Measurements from ENCODE around the gene FUCA2. TPM values are rescaled to one million over a fixed set of nuclear protein-coding genes. Genes with fewer than 3 reads are reported as not detected.

FUCA2 gene
- total RNA-seq, 4 donors from 2014 or later: 19.4 to 28.4 (median 23.9) TPM

GRCh38 chr6:143528164-143528811 lies 16.8 kb upstream of the FUCA2 start:
- no peak for TF ChIP-seq POLR2A (IDR thresholded peaks at IDR 0.05)
- TF ChIP-seq POLR2AphosphoS5 (IDR thresholded peaks at IDR 0.05): no peak
- TF ChIP-seq EP300 (IDR thresholded peaks at IDR 0.05): no peak
- TF ChIP-seq, protein P1, sequence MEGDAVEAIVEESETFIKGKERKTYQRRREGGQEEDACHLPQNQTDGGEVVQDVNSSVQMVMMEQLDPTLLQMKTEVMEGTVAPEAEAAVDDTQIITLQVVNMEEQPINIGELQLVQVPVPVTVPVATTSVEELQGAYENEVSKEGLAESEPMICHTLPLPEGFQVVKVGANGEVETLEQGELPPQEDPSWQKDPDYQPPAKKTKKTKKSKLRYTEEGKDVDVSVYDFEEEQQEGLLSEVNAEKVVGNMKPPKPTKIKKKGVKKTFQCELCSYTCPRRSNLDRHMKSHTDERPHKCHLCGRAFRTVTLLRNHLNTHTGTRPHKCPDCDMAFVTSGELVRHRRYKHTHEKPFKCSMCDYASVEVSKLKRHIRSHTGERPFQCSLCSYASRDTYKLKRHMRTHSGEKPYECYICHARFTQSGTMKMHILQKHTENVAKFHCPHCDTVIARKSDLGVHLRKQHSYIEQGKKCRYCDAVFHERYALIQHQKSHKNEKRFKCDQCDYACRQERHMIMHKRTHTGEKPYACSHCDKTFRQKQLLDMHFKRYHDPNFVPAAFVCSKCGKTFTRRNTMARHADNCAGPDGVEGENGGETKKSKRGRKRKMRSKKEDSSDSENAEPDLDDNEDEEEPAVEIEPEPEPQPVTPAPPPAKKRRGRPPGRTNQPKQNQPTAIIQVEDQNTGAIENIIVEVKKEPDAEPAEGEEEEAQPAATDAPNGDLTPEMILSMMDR (IDR thresholded peaks at IDR 0.05): no peak
- WGBS, 2 donors (ENCODE audit: low coverage in 1 of 2): 66 to 71% methylated on average over 5 to 7 of the region's 7 CpGs
- no peak overlapping the region for H3K27ac ChIP-seq
- H3K4me3 ChIP-seq: no peak overlapping the region
- ATAC-seq: no peak
- H3K4me1 ChIP-seq: no peaks in the 10 kb centered on the region
- no peaks in the 10 kb centered on the region for H3K27me3 ChIP-seq
- no peaks in the 10 kb centered on the region for H3K36me3 ChIP-seq
- H3K9me3 ChIP-seq: no peaks in the 10 kb centered on the region

DNA sequence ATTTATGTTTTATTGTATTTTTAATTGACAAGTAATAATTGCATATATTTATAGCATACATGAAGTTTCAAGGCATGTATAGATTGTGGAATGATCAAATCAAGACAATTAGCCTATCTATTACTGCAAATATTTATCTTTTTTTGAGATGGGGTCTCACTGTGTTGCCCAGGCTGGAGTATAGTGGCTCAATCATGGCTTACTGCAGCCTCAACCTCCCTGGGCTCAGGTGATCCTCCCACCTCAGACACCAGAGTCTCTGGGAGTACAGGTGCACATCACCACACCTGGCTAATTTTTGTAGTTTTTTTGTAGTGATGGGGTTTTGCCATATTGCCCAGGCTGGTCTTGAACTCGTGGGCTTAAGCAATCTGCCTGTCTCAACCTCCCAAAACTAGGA lies 16.2 kb upstream of the FUCA2 start:
- Histone ChIP-seq H3K4me3 (no peak overlapping the region), H3K27ac (no peak overlapping the region), H3K27me3 (no peaks in the 10 kb centered on the region), H3K4me1 (no peaks in the 10 kb centered on the region), H3K9me3 (no peaks in the 10 kb centered on the region), H3K36me3 (no peaks in the 10 kb centered on the region)
- no peak for TF ChIP-seq POLR2AphosphoS5 (IDR thresholded peaks at IDR 0.05)
- ATAC-seq: no peak
- 100% methylated on average over 1 of the region's 1 CpG; no CpG with 5 or more reads in 1 of the 2 donors for WGBS, 2 donors (ENCODE audit: low coverage in 1 of 2)

- H3K9me3 ChIP-seq: no peaks in the 10 kb centered on the region
- H3K36me3 ChIP-seq: no peaks in the 10 kb centered on the region
- ATAC-seq: no peak
- TF ChIP-seq POLR2A (IDR thresholded peaks at IDR 0.05): no peak
- no peak for TF ChIP-seq POLR2AphosphoS5 (IDR thresholded peaks at IDR 0.05)
- TF ChIP-seq, protein P1 (IDR thresholded peaks at IDR 0.05): no peak
- TF ChIP-seq EP300 (IDR thresholded peaks at IDR 0.05): no peak
- no peak overlapping the region for H3K27ac ChIP-seq
- H3K27me3 ChIP-seq: no peaks in the 10 kb centered on the region
- H3K4me3 ChIP-seq: no peak overlapping the region
- no peaks in the 10 kb centered on the region for H3K4me1 ChIP-seq
- WGBS, 2 donors (ENCODE audit: low coverage in 1 of 2): 63 to 94% methylated on average over 1 of the region's 1 CpG
Observed at GRCh38 chr6:143525356-143525755, 13.8 kb upstream of the FUCA2 start.

DNA sequence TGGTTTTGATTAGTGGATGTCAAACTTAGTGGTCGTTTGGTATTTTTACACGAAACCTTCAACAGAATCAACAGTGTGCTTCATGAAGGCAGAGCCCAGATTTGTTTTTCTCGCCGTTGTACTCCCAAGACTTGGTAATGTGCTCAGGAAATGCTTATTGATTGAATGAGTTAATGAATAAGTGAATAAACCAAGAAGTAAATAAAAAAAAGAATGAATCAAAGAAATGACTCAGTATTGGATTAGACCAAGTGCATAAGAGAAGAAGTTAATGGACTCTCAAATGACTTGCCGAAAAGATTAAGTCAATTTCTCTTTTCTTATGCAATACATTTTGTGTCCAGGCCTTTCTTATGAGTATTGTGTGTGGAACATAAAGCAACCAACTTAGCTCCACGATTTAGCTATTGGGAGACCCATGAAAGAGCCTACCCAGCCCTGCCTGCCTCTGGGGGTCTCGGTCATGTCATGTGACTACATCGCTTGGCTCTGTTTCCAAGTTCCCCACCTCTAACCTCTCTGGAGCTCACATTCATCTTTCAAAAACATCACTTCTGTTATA lies 10.6 kb upstream of the FUCA2 start:
- Histone ChIP-seq H3K27me3 (no peaks in the 10 kb centered on the region), H3K36me3 (no peaks in the 10 kb centered on the region), H3K9me3 (no peaks in the 10 kb centered on the region), H3K27ac (no peak overlapping the region), H3K4me1 (no peaks in the 10 kb centered on the region), H3K4me3 (no peak overlapping the region)
- ATAC-seq: no peak
- 83% methylated on average over 5 to 6 of the region's 8 CpGs for WGBS, 2 donors (ENCODE audit: low coverage in 1 of 2)
- TF ChIP-seq POLR2A (IDR thresholded peaks at IDR 0.05) (no peak), EP300 (IDR thresholded peaks at IDR 0.05) (no peak), POLR2AphosphoS5 (IDR thresholded peaks at IDR 0.05) (no peak)
- TF ChIP-seq, protein P1 (IDR thresholded peaks at IDR 0.05): no peak

GRCh38 chr6:143517447-143517773 lies 5.9 kb upstream of the FUCA2 start:
- H3K9me3 ChIP-seq: no peaks in the 10 kb centered on the region
- no peaks in the 10 kb centered on the region for H3K36me3 ChIP-seq
- peaks cover 0 to 17% (median 8%) of the 10 kb centered on the region in 3 donors for H3K4me1 ChIP-seq
- ATAC-seq: no peak
- no peak overlapping the region for H3K27ac ChIP-seq
- H3K4me3 ChIP-seq: no peak overlapping the region
- 72 to 80% methylated on average over 3 of the region's 3 CpGs for WGBS, 2 donors (ENCODE audit: low coverage in 1 of 2)
- TF ChIP-seq, protein P1 (IDR thresholded peaks at IDR 0.05): no peak
- no peak for TF ChIP-seq EP300 (IDR thresholded peaks at IDR 0.05)
- no peak for TF ChIP-seq POLR2A (IDR thresholded peaks at IDR 0.05)
- no peak for TF ChIP-seq POLR2AphosphoS5 (IDR thresholded peaks at IDR 0.05)
- H3K27me3 ChIP-seq: no peaks in the 10 kb centered on the region
